ENCODE measurements around the gene ZFPM1.
A peak's percentile ranks its signal among the peaks of the same experiment; 100 is the strongest.

ZFPM1 gene

GRCh38 chr16:88440111-88440510, 13.0 kb upstream of the ZFPM1 start:
- DNase-seq (ENCODE audit: extremely low read depth, insufficient read length), result no peak
- no peak for TF ChIP-seq CTCF (IDR thresholded peaks at IDR 0.05; ENCODE audit: insufficient read depth, low read length, poor library complexity, severe bottlenecking)
- Histone ChIP-seq H3K27me3 (replicated peaks; ENCODE audit: control insufficient read depth, insufficient read depth, low read length) (no peaks in the 10 kb centered on the region), H3K36me3 (ENCODE audit: control insufficient read depth, insufficient read depth, low read length) (no peaks in the 10 kb centered on the region), H3K4me3 (replicated peaks; ENCODE audit: low read depth, low read length) (no peak overlapping the region)

DNA sequence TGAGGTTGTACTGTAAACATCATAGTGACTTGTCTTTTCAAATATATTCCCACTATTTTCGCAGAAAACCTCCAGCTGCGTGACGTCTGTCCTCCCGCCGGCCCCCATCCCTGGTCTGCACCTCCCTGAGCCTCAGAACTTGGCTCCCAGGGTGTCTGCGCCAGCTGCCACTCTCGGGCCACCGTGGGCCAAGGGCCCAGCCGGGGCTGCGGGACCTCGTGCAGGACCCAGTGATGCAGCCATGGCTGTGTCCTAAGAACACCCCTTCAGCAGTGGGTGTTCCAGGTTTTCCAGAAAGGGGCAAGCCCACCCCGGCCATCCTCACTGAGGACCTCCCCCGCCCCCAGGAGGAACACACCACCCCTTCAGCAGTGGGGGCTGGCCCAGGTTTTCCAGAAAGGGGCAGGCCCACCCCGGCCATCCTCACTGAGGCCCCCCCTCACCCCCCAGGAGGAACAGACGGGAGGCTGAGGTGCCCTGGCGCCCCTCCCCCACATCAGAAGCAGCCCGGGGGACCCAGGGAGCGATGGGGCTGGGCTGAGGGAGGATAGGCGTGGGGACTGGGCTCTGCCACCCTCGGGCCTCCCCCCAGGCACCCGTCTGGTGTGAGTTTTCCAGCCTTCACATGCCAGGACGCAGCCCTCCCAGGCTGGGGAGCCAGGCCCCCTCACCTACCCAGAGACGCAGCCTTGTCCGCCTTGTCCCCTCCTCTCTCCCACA, 12.2 kb upstream of the ZFPM1 start:
- no peak for DNase-seq (ENCODE audit: extremely low read depth, insufficient read length)
- no peaks in the 10 kb centered on the region for H3K36me3 ChIP-seq (ENCODE audit: control insufficient read depth, insufficient read depth, low read length)
- H3K4me3 ChIP-seq (replicated peaks; ENCODE audit: low read depth, low read length), result no peak overlapping the region
- no peaks in the 10 kb centered on the region for H3K27me3 ChIP-seq (replicated peaks; ENCODE audit: control insufficient read depth, insufficient read depth, low read length)
- TF ChIP-seq CTCF (IDR thresholded peaks at IDR 0.05; ENCODE audit: insufficient read depth, low read length, poor library complexity, severe bottlenecking), result no peak

GRCh38 chr16:88441460-88441859, 11.6 kb upstream of the ZFPM1 start:
- no peaks in the 10 kb centered on the region for H3K27me3 ChIP-seq (replicated peaks; ENCODE audit: control insufficient read depth, insufficient read depth, low read length)

GRCh38 chr16:88442383-88442726, 10.7 kb upstream of the ZFPM1 start:
- TF ChIP-seq CTCF (IDR thresholded peaks at IDR 0.05; ENCODE audit: insufficient read depth, low read length, poor library complexity, severe bottlenecking), result no peak
- H3K36me3 ChIP-seq (ENCODE audit: control insufficient read depth, insufficient read depth, low read length), result no peaks in the 10 kb centered on the region
- no peak for DNase-seq (ENCODE audit: extremely low read depth, insufficient read length)
- H3K4me3 ChIP-seq (replicated peaks; ENCODE audit: low read depth, low read length), result no peak overlapping the region
- H3K27me3 ChIP-seq (replicated peaks; ENCODE audit: control insufficient read depth, insufficient read depth, low read length), result no peaks in the 10 kb centered on the region

More at GRCh38 chr16:88441460-88441859, 11.6 kb upstream of the ZFPM1 start:
- Histone ChIP-seq H3K36me3 (ENCODE audit: control insufficient read depth, insufficient read depth, low read length) (no peaks in the 10 kb centered on the region), H3K4me3 (replicated peaks; ENCODE audit: low read depth, low read length) (no peak overlapping the region)
- TF ChIP-seq CTCF (IDR thresholded peaks at IDR 0.05; ENCODE audit: insufficient read depth, low read length, poor library complexity, severe bottlenecking), result no peak
- no peak for DNase-seq (ENCODE audit: extremely low read depth, insufficient read length)

DNA sequence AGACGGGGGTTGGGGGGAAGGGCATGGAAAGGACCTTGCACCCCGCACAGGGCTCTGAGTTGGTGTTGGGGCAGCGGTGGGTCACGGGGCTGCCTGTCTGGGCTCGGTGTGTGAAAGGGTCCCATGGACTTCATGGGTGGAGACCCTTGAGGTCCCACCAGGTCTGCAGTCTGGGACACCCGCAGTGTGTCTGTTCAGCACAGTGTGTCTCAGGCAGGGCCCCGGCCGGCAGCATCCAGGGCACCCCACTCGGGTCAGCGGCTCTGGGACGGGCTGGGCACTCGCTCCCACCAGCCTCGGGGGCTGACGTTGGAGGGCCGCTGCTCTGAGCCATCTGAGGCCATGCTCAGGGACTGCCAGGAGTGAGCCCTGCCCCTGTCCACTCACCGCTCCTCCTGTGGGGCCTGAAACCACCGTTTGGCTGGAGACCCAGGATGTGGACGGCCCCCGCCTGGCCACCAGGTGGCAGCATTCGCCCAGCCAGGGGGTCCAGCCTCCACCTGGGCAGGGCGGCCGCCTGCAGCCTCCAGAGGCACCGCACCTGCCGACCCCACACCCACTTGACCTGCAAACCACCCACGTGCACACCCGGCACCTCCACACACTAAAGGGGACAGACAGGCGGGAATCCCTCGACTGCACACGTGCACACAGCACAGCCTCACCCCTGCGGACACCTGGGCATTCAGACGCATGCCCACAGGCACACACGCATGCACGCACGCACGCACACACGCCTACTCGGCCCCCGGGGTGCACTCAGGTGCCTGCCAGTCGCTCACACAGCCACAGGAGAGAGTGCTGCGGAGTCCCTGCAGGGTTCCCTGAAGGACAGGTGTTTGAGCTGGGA, 10.1 kb upstream of the ZFPM1 start:
- Histone ChIP-seq H3K27me3 (replicated peaks; ENCODE audit: control insufficient read depth, insufficient read depth, low read length) (no peaks in the 10 kb centered on the region), H3K36me3 (ENCODE audit: control insufficient read depth, insufficient read depth, low read length) (no peaks in the 10 kb centered on the region), H3K4me3 (replicated peaks; ENCODE audit: low read depth, low read length) (no peak overlapping the region)
- TF ChIP-seq CTCF (IDR thresholded peaks at IDR 0.05; ENCODE audit: insufficient read depth, low read length, poor library complexity, severe bottlenecking), result peak; percentile 94
- DNase-seq (ENCODE audit: extremely low read depth, insufficient read length), result peak; percentile 73

Measured in GM06990 (cell line).